ENCODE data around the gene PPP6R3. TPM values are rescaled to one million over a fixed set of nuclear protein-coding genes. Genes with fewer than 3 reads are reported as not detected.
A peak's percentile ranks its signal among the peaks of the same experiment; 100 is the strongest.
"Not testable (repeated sequence)": the region's sequence is repeated elsewhere in the genome, so short reads cannot be mapped to it uniquely, and the experiment has no call there.

The PPP6R3 gene
- total and polyA plus RNA-seq, 2 donors (not counting 3 experiments of a cell fraction or from before 2014, with no cell fraction given): 31.7 to 98.8 TPM

DNA sequence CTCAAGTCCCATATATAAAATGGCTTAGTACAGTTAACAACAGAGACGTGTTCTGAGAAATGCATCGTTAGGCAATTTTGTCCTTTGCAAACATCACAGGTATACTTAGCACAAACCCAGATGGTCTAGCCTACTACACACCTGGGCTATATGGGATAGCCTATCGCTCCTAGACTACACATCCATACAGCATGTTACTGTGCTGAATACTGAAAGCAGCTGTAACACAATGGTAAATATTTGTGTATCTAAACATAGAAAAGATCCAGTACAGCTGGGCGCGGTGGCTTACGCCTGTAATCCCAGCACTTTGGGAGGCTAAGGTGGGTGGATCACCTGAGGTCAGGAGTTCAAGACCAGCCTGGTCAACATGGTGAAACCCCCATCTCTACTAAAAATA, 2.2 kb upstream of the PPP6R3 start:
- intact Hi-C loops (cut with micrococcal nuclease); H2AFZ ChIP-seq (ENCODE audit: low read depth, low read length); H3K4me3 ChIP-seq (replicated peaks in 1 of 3; ENCODE audit: insufficient read depth in 1 of 3, low read depth in 1 of 3, low read length in 3 of 3); H3K27ac ChIP-seq (ENCODE audit: insufficient read depth, low read depth, low read length); H3K9ac ChIP-seq (replicated peaks; ENCODE audit: extremely low read depth, insufficient read depth, low read length); H3K9me1 ChIP-seq (replicated peaks; ENCODE audit: control insufficient read depth, extremely low read depth, insufficient read depth, low read length); H3K4me2 ChIP-seq (ENCODE audit: insufficient read depth, low read length); CTCF ChIA-PET; BruUV-seq (replicated peaks); H3K36me3 ChIP-seq (ENCODE audit: control insufficient read depth in 2 of 2, extremely low read depth in 1 of 2, insufficient read depth in 2 of 2, low read length in 2 of 2); H3K9me3 ChIP-seq (replicated peaks; ENCODE audit: control insufficient read depth, insufficient read depth, low read length); dilution Hi-C loops (cut with MboI; ENCODE audit: extremely low pct_ligation_motif_present, low sequenced_read_pairs); DNase-seq (ENCODE audit: low read depth, low spot score); POLR2A ChIA-PET; H3K27me3 ChIP-seq (ENCODE audit: control insufficient read depth in 2 of 2, insufficient read depth in 2 of 2, low read length in 2 of 2); FAIRE-seq: not testable (repeated sequence)
- peaks cover 27% of the 10 kb centered on the region for H3K79me2 ChIP-seq (ENCODE audit: control insufficient read depth, insufficient read depth, low read length)
- peaks cover 11% of the 10 kb centered on the region for H4K20me1 ChIP-seq (replicated peaks; ENCODE audit: control insufficient read depth, extremely low read depth, insufficient read depth, low read length)
- H3K4me1 ChIP-seq (ENCODE audit: control insufficient read depth, extremely low read depth, insufficient read depth, low read length): peaks cover 17% of the 10 kb centered on the region

DNA sequence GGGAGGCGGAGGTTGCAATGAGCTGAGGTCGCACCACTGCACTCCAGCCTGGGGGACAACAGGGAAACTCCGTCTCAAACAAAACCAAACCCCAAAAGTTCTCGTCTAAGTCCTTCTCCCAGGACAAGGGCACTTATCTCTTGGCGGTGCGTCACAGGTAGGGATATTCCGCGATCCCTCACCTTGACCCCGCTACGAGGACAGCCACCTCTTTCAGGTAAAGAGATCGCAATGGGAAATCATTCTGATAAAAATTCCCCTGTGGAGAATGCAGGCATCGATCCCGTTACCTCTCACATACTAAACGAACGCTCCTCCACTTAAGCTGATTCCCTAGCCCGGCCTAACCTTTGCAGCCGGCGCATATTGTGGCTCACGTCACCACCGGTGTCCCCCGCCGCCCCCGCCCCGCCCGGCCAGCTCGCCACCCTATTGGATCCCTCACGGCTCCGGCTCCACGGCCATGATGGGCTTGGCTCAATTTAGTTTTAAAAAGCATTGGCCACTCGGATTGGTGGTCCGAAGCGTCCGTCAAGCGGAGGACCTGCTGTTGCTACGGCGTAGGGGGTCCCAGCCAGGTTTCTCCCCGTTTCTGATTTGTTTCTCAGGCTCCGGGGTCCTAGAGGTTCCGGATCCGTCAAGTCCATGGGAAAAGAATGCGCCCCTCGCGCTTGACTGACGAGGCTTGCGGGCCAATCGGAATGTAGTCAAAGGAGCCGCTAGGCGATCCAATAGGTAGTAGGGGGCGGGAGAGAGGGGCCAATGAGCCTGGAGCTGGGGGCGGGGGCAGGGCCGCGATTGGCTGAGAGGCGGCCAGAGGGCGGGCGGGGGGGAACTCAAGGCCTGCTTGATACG, 439 bp upstream of the PPP6R3 start:
- peaks cover 45% of the 10 kb centered on the region for H3K79me2 ChIP-seq (ENCODE audit: control insufficient read depth, insufficient read depth, low read length)
- peak; percentile 100 for DNase-seq (ENCODE audit: low read depth, low spot score)
- H3K4me2 ChIP-seq (ENCODE audit: insufficient read depth, low read length): peak overlapping the region; percentile 55
- TF ChIP-seq FOS (IDR thresholded peaks at IDR 0.05; ENCODE audit: borderline replicate concordance, insufficient read depth, low read length) (no peak), POLR2A (IDR thresholded peaks at IDR 0.05; ENCODE audit: low read depth, low read length) (no peak), POLR2AphosphoS5 (IDR thresholded peaks at IDR 0.05; ENCODE audit: insufficient read depth, low read depth, low read length) (peak; percentile 55), MYC (IDR thresholded peaks at IDR 0.05; ENCODE audit: low read depth, low read length) (no peak), JUN (IDR thresholded peaks at IDR 0.05; ENCODE audit: borderline replicate concordance, insufficient read depth, insufficient read length, low read depth) (no peak), GATA2 (IDR thresholded peaks at IDR 0.05; ENCODE audit: insufficient read depth, insufficient read length, low read depth, low read length) (no peak)
- TF ChIP-seq, protein P1, sequence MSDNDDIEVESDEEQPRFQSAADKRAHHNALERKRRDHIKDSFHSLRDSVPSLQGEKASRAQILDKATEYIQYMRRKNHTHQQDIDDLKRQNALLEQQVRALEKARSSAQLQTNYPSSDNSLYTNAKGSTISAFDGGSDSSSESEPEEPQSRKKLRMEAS (IDR thresholded peaks at IDR 0.05; ENCODE audit: insufficient read depth, insufficient read length): no peak
- peak overlapping the region; percentile 97 for H2AFZ ChIP-seq (ENCODE audit: low read depth, low read length)
- ChIA-PET CTCF (interaction anchor here (1.0 to 1.5 kb wide), 4 partner anchors 11 to 338 kb away, joined by 3 to 5 read pairs (median 3); no protein-coding TSS in a partner anchor), POLR2A (interaction anchor here (0.6 to 1.2 kb wide), 2 partner anchors 188 to 289 kb away, joined by 3 read pairs; partner anchors contain the start of gene C11orf24)
- H4K20me1 ChIP-seq (replicated peaks; ENCODE audit: control insufficient read depth, extremely low read depth, insufficient read depth, low read length): peaks cover 12% of the 10 kb centered on the region
- TSS peak; percentile 99 for BruUV-seq (replicated peaks)
- dilution Hi-C loops (cut with MboI; ENCODE audit: extremely low pct_ligation_motif_present, low sequenced_read_pairs) (no loop called here), intact Hi-C loops (cut with micrococcal nuclease) (loop anchor here (2.0 to 5.0 kb wide), 4 partner anchors 43 to 122 kb away; no protein-coding TSS in a partner anchor)
- peaks cover 20% of the 10 kb centered on the region for H3K4me1 ChIP-seq (ENCODE audit: control insufficient read depth, extremely low read depth, insufficient read depth, low read length)
- H3K27me3 ChIP-seq (ENCODE audit: control insufficient read depth in 2 of 2, insufficient read depth in 2 of 2, low read length in 2 of 2): peaks cover 0 to 3% of the 10 kb centered on the region in 2 experiments
- peak overlapping the region; percentile 96 for H3K9ac ChIP-seq (replicated peaks; ENCODE audit: extremely low read depth, insufficient read depth, low read length)
- no peaks in the 10 kb centered on the region for H3K36me3 ChIP-seq (ENCODE audit: control insufficient read depth in 2 of 2, extremely low read depth in 1 of 2, insufficient read depth in 2 of 2, low read length in 2 of 2)
- peak; percentile 98 for FAIRE-seq
- peak overlapping the region; percentile 82 to 84 (median 83) for H3K4me3 ChIP-seq (replicated peaks in 1 of 3; ENCODE audit: insufficient read depth in 1 of 3, low read depth in 1 of 3, low read length in 3 of 3)
- peak overlapping the region; percentile 96 for H3K27ac ChIP-seq (ENCODE audit: insufficient read depth, low read depth, low read length)
- H3K9me1 ChIP-seq (replicated peaks; ENCODE audit: control insufficient read depth, extremely low read depth, insufficient read depth, low read length): no peaks in the 10 kb centered on the region
- H3K9me3 ChIP-seq (replicated peaks; ENCODE audit: control insufficient read depth, insufficient read depth, low read length): no peaks in the 10 kb centered on the region

All from endothelial cell of umbilical vein (primary cell).